GM19239 (cell line): ENCODE data around the gene WBP2.

Source experiments
- DNase-seq: peaks from one replicate; pipeline ENCODE4 v3.0.0; 2011; ENCODE audit warnings: low spot score; ENCODE audit not compliant: insufficient read length
- FAIRE-seq: peaks from 2 replicates; lab custom pipeline; 2011; peaks lifted over from hg19 to GRCh38; lab: Jason Lieb, UNC

The WBP2 gene

DNA sequence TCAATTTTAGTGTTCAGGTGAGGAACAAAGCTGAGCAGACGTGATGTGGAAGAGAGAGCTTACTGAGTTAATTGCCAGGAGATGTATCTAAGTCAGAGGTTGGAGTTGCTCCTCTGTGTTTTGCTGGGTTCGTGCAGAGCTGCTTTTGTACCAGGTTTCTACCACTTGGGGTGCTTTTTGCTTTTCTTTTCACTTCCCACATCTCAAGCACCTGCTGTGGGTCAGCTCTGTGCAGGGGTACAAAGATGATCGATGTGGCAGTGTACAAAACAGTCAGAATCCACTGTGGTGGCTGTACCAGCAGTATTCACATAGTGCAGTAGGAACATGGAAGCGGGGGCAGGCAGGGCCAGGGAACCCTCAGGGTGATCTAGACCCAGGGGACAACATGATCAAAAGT, 55.7 kb downstream of the WBP2 start:
- DNase-seq: no peak
- FAIRE-seq: no peak

DNA sequence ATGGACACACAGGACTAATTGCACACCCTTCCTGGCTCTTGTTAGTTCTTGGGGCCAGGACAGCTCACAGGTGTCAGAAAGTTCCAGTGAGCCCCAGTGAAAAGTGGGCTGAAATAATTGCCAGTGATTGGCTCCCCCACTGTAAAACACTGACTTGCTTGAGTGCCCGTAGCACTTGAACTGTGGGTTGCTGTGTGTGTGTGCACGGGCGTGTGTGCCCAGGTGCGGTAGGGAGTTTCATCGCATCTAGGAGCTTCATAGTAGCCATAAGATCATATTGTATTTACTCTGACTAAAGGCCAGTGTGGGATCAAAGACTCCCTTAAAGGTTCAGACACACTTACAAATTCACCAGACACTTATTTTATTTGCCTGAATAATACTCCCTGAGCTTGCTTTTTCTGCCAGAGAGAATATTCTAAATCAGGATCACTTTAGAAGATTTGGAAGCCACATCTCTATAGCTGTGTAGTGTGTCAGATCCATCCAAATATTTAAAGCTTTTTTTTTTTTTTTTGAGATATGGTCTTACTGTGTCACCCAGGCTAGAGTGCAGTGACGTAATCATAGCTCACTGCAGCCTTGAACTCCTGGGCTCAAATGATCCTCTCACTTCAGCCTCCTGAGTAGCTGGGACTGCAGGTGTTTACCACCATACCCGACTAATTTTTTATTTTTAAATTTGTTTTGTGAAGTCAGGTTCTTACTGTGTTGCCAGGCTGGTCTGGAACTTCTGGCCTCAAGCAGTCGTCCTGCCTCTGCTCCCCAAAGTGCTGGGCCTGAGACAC, 59.1 kb downstream of the WBP2 start:
- FAIRE-seq: no peak

More for the DNA sequence above, 59.1 kb downstream of the WBP2 start:
- no peak for DNase-seq
